Kasumi-1 (cell line): Measurements from ENCODE around the gene CCDC136.

Experiments
- DNase-seq, 2 experiments: peaks; one replicate each; lab custom pipeline; 2025; lab: John Stamatoyannopoulos, UW

Gene CCDC136

DNA sequence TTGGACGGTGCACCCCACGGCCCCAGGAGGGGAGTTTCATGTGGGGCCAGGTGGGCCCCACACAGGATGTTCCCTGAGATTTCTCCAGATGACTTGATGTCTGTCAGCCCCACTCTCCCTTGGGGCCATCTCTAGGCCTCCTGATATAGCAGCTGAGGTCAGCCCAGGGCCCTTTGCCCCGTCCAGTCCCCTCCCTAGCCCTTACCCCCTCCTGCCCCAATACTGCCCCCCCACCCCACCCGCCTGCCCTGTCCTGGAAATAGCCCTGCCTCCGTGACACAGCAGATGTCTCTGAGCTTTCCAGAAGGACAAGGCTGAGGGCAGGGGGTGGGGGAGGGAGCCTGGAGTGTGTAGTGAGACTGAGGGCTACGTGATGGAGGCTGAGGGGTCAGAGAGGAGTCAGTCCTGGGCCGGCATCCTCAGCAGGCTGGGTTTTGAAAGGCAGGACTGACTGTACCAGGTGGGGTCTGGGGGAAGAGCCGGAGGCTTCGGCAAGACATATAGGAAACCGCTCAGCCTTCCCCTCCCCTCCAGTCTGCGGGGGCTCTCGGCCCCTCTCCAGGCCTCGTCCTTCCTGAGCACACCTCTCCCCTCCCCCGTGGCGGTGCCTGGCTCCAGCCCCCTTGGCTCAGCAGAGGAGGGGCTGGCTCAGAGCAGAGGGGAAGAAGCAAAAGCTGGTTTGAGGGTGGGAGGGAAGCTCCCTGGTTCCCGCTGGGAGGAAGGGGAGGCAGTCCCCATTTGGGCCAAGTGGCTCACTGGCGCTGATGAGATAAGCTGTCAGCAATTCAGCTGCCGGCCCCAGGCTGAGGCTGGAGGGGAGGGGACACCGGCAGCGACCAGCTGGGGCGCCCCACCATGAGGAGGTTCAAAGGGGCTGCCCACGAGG, 40.5 kb downstream of the CCDC136 start:
- DNase-seq: no peak

DNA sequence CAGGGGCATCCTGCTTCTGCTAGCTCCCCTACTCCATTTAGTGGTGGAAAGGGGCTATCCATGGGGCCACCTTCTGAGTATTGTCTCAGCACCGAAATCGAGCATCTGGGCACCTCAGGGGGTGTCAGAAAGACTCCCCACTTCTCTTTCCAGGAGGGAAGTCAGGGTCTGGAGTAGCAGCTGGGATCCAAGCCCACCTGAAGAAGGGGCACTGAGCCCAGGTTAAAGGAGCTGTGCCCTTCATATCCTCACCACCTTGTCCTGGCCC, 41.0 kb downstream of the CCDC136 start:
- no peak for DNase-seq

DNA sequence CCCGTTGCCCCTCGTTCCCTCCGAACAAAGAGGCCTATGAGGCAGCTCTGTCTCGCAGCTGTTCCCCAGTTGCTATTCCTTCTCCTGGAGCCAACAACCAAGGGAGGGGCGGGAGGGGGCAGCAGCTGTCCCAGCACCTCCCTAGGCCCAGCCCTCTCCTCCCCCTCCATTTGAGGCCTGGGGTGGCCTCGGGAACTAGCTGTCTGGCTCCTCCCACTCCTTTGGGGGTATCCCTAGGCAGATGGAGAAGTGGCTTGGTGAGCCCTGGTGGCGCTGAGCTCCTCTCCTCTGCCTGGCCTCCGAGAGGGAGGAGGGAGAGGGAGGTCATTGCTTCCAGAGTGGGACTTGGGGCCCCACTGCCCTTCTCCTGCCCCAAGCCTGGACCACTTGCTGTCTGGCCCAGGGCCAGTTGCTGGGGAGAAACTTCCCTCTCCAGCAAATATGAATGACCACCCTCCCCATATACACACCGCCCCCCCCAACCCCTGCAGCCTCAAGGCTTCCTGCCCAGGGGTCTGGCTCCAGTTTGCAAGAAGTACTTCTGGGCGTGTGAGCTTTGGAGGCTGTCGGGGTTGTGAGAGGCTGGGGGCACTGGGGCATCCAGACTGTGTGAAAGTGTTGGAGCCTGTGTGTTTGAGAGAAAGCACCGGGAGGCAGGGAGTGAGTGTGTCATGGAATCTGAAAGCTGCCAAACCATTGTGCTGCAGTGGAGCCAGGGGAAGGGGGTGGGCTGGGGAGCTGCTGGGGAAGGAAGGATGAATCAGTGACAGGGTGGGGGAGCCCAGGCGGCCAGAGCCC, 41.6 kb downstream of the CCDC136 start:
- DNase-seq: peak; percentile 67 to 78

DNA sequence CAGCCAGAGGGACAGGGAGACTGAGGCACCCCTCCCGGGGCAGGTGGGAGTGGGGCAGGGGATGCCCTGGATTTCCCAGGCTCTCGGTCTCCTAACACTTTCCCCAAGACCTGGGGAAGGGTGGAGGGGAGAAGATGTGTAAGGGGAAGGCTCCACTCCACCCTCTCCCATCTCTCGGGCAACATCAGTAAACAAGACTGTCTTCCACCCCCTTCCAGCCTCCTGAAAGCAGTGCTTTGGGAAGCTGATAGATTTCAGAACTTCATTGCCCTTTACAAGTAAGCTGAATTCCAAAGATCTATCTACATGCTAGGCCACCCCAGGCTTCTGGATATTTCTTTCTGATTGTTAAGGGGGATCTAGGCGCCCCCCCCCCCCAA, 42.2 kb downstream of the CCDC136 start:
- DNase-seq: no peak

DNA sequence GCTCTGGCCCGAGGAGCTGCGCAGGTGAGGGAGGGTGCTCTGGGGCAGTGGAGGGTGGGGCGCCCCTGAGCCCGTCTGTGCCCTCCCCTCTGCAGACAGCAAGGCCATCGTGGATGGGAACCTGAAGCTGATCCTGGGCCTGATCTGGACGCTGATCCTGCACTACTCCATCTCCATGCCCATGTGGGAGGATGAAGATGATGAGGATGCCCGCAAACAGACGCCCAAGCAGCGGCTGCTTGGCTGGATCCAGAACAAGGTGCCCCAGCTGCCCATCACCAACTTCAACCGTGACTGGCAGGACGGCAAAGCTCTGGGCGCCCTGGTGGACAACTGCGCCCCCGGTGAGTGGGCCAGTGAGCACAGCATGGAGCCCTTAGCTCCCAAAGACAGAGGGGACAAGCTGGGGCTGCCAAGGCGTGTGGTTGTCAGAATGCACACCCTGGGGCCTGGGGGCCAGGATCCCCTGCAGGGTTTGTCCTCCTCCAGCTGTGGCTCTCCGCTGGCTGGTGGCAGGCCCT, 43.5 kb downstream of the CCDC136 start:
- no peak for DNase-seq

DNA sequence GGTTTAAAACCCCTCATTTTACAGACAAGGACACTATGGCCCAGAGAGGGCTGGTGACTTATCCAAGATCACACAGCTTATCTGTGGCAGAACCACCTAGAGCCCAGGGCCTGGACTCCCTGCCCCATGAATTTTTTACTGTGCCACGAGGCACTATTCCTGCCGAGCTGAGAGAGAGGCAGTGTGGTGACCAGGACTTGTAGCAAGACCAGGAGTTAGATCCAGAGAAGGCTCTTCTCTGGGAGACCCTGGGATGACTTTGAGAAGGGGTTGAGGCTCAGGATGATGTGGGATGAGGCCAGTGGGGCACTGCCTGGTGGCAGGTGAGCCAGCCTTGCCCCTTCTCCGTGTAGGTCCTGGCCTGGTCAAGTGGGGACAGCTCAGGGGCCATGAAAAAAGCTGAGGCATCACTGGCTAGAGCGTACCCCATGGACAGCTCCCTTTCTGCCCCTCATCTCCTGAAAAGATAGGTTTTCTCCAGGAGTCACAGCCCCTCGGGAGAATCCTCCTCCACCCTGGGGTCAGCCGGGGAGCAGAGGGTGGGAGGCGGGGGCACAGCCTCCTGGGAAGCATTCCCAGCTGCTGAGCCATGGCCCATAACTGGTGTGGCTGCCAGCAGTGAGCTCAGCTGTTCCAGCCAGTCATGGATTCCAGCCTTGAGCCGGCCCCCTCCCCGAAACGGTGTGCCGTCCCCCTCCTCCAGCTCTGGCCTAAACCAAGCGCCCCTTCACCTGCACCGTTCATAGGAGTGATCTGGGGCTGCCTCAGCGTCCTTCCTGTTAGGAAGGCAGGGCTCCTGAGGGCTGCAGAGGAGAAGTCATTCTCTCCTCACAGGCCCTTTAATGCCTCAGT, 44.2 kb downstream of the CCDC136 start:
- no peak for DNase-seq

DNA sequence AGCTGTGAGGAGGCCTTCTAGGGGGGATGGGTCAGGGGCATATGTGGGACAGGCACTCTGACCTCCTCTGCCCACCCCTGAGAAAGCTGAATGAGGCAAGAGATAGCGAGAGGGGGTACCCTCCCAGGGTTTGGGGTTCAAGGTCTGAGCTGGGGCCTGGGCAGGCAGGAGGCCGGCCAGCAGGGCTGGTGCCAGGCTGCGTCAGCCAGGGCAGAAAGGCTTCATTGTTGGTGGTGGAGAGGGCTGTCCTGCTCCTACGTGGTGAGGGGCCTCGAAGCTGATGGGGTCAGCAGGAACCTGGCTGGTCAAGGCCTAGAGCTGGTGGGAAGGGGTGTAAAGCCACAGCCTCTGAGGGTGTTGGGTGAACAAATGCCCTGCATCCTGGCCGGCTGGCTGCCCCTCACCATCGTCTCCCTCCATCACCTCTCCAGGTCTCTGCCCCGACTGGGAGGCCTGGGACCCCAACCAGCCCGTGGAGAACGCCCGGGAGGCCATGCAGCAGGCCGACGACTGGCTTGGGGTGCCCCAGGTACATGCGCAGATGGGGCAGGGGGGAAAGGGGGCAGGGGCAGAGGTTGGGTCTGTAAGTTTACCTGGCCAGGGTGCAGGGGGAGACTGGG, 45.1 kb downstream of the CCDC136 start:
- DNase-seq: no peak

DNA sequence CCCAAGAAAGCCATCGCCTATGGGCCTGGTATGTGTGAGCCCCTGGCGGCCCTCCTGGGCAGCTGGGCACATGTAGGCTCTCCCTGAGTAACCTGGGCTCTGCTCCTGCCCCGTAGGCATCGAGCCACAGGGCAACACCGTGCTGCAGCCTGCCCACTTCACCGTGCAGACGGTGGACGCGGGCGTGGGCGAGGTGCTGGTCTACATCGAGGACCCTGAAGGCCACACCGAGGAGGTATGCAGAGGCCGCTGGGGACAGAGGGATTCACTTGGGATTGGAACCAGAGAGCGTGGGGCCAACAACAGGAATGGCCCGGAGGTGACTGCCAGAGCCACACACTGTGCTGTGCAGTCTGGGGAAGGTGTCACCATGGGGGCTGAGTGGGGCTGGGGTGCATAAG, 45.8 kb downstream of the CCDC136 start:
- no peak for DNase-seq

DNA sequence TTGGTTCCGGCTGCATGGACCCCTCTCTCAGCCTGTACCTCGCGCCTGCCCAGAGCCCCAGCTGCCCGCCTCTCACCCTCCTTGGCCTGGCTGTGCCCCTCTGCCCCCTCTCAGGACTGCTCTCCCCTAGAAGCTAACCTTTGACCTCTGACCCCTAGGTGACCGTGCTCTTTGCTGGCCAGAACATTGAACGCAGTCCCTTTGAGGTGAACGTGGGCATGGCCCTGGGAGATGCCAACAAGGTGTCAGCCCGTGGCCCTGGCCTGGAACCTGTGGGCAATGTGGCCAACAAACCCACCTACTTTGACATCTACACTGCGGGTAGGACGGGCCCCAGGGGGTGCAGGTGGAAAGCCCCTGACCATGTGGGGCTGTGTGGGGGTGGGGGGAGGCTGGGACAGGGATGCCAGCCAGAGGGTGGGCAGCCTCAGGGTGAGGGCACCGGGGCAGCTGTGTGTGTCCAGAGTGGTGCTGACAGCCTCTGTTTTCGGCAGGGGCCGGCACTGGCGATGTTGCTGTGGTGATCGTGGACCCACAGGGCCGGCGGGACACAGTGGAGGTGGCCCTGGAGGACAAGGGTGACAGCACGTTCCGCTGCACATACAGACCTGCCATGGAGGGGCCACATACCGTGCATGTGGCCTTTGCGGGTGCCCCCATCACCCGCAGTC, 46.5 kb downstream of the CCDC136 start:
- no peak for DNase-seq

DNA sequence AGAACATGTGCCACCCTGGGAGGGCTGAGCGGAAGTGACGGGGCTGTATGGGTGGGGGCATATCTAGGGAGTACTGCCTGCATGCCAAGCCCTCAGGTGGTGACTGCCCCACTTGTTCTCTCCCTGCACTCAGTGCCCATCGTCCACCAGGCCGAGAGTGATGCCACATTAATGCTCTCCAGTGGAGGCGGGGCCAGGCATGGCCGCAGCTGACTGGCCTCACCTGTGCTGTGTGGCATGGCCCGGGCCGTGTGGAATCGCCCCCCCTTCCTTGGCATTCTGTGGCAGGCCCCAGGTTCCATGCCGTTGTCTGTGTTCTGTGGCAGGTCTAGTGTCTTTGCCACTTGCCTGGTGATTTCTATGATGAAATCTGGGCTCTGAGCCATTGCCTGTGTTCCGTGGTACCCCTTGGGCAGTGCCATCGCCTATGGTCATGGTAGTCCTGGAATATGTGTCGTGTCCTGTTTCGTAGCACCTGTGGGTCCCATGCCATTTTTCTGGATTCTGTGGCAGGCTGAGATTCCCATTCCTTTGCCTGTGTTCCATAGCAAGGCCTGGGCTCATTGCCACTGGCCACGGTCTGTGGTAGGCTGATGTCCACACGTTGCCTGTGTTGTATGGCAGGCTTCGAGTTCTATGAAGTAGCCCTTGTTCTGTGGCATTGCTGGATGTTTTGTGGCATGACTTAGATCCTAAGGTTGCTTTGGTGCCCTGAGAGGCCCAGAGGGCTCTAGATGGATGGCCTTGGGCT, 47.4 kb downstream of the CCDC136 start:
- no peak for DNase-seq

DNA sequence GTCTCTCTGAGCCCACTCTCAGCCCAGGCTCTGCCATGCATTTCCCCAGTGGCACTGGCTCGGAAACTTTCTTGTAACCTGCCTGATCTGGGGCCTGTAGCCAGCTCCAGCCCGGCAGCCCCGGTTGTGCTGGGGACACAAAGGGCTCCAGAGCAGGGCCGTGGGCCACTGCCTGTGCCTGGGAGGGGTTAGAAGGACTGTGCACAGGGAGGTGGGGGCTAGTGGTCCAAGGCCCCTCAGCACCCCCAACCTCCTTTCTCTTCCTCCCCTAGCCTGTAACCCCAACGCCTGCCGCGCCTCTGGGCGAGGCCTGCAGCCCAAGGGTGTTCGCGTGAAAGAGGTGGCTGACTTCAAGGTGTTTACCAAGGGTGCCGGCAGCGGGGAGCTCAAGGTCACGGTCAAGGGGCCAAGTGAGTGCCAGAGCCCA, 48.0 kb downstream of the CCDC136 start:
- DNase-seq: no peak

DNA sequence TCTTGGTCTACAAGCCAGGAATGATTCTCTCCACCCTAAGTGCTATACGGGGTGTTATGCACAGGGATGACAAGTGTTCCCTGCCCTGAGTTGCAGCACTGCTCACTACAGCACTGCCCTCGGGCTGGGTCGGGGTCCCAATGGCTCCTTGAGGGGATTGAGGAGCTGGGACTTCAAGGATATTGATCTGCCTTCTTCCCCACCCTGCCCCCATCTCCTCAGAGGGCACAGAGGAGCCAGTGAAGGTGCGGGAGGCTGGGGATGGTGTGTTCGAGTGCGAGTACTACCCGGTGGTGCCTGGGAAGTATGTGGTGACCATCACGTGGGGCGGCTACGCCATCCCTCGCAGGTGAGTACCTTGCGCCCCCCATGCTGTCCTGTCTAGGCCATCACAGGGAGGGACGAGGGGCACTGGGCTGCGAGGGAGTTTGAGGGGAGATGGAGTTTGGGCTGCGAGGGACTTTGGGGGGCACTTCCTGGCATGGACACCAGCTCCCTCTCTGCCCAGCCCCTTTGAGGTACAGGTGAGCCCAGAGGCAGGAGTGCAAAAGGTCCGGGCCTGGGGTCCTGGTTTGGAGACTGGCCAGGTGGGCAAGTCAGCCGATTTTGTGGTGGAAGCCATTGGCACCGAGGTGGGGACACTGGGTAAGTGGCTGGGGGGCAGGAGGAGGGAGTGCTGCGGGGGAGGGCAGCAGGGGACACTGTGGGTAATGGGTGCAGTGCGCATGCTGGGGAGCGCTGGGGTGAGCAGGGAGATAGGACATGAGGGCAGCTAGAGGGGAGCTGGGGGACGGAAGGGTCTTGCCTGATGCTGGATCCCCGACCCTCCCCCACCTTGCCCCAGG, 48.8 kb downstream of the CCDC136 start:
- DNase-seq: no peak

DNA sequence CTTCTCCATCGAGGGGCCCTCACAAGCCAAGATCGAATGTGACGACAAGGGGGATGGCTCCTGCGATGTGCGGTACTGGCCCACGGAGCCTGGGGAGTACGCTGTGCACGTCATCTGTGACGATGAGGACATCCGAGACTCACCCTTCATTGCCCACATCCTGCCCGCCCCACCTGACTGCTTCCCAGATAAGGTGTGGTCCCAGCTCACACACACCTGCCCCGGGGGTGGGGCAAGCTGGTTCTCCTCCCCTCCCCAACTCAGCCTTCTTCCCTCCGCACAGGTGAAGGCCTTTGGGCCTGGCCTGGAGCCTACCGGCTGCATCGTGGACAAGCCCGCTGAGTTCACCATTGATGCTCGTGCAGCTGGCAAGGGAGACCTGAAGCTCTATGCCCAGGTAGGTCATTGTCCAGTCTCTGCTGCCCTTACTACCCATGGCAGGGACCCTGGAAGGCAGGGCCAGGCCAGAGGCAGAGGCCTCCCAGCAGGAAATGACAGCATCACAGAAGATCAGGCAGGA, 49.5 kb downstream of the CCDC136 start:
- DNase-seq: no peak

DNA sequence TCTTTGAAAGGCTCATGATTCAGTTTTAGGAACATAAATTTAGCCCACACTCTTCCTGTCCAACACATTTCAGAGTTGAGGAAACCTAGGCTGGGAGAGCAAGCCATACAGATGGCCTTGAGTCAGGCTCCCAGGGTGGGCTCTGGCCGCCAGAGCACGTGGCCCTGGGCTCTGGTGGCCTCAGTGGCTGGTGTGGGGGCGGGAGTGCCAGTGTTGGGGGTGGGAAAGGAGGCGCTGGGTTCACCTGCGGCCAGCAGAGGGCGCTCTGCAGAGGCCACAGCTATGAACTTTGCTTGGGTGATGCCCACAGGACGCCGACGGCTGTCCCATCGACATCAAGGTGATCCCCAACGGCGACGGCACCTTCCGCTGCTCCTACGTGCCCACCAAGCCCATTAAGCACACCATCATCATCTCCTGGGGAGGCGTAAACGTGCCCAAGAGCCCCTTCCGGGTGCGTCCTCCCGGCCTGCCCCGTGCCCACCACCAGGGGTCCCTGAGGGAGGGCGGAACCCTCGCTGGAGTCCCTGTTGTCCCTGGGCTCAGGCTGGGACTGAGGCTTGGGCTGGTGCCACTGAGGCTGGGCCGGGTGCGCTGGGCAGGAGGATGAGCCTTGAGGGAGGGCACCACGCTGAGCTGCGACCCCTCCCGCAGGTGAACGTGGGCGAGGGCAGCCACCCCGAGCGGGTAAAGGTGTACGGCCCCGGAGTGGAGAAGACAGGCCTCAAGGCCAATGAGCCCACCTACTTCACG, 50.3 kb downstream of the CCDC136 start:
- DNase-seq: peak; percentile 36 to 52

DNA sequence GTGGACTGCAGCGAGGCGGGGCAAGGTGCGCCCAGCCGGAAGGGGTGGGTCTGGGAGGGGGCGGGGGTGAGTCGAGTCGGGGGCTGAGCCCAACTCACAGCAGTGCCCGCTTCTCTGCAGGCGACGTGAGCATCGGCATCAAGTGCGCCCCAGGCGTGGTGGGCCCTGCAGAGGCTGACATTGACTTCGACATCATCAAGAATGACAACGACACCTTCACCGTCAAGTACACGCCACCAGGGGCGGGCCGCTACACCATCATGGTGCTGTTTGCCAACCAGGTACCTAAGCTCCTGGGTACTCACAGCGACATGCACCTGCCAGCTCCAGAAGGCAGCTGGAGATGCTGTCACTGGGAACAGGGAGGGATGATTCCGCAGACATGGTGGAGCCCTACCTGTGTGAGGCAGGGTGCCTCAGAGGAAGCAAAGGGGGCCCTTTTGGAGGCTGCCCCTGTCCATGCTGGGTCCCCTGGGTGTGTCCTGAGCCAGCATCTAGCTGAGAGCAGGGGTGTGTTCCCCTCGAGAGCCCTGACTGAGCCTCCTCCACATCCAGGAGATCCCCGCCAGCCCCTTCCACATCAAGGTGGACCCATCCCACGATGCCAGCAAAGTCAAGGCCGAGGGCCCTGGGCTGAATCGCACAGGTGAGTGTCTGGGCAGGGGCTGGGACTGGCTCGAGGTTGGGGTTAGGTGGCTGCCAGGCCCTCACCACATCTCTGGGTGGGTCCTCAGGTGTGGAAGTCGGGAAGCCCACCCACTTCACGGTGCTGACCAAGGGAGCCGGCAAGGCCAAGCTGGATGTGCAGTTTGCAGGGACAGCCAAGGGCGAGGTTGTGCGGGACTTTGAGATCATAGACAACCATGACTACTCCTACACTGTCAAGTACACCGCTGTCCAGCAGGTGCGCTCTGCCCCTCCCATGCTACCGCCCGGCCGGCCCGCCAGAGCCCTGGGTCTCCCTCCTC, 51.2 kb downstream of the CCDC136 start:
- no peak for DNase-seq

DNA sequence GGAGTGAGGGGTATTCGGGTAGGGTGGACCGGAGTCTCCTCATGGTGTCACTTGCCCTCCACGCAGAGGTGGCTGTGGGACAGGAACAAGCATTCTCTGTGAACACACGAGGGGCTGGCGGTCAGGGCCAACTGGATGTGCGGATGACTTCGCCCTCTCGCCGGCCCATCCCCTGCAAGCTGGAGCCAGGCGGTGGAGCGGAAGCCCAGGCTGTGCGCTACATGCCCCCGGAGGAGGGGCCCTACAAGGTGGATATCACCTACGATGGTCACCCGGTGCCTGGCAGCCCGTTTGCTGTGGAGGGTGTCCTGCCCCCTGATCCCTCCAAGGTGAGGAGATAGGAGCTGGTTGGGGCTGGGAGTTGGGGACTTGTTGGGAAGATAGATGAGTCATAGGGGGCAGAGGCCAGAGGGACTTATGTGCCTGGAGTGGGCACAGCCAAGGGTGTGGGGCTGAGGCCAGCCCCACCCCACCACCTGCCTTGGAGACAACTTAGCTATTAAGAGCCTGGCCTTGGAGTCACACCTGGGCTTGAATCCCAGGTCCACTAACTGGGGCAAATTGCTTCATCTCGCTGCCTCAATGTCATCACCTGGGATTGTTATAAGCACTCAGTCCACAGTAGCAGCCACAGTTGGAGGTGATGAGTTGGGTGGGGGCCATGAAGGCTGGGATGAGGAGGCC, 52.3 kb downstream of the CCDC136 start:
- DNase-seq: no peak

DNA sequence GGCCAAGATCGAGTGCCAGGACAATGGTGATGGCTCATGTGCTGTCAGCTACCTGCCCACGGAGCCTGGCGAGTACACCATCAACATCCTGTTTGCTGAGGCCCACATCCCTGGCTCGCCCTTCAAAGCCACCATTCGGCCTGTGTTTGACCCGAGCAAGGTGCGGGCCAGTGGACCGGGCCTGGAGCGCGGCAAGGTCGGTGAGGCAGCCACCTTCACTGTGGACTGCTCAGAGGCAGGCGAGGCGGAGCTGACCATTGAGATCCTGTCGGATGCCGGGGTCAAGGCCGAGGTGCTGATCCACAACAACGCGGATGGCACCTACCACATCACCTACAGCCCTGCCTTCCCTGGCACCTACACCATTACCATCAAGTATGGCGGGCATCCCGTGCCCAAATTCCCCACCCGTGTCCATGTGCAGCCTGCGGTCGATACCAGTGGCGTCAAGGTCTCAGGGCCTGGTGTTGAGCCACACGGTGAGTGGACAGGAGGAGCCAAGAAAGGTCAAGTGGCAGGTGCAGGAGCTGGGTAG, 53.1 kb downstream of the CCDC136 start:
- no peak for DNase-seq
